Embryonic facial prominence (tissue), 1 donor: ENCODE measurements around the gene PRKCQ.

Source experiments
- DNase-seq: peaks from one replicate; pipeline ENCODE4 v3.0.0-alpha.2; 2016; ENCODE audit errors: extremely low spot score

PRKCQ gene

DNA sequence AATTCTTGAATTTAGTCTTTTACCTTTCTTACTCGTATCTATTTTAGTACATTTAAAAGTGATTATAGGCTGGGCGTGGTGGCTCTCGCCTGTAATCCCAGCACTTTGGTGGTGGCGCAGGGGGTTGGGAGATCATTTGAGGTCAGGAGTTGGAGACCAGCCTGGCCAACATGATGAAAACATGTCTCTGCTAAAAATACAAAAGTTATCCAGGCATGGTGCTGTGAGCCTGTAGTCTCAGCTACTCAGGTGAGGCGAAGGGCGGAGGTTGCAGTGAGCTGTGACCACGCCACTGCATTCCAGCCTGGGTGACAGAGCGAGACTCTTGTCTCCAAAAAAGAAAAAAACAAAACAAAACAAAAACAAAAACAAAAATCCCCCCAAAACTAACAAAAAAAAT, 12.2 kb downstream of the PRKCQ start:
- DNase-seq = no peak

DNA sequence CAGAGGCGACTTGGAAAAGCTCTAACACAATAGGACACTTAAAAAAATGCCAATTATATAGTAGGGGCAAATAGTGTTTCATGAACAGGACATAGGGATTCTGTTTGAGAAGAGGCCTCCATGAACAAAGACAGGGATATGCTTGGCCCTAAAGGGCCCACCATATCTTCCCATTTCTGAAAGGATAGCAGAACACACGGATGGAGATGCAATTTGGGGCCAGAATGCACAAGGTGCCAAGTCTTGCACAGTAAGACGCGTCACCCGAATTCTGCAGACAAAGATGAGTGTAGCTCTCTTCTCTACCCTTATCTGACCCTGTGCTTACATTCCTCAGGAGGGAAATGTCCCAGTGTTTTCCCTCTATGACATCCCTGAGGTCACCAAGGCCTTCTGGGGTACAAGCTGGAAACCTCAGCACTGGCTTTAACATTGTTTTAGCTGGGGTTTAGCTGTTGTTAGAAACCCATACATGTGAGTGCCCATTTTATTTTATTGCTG, 12.8 kb downstream of the PRKCQ start:
- no peak for DNase-seq

DNA sequence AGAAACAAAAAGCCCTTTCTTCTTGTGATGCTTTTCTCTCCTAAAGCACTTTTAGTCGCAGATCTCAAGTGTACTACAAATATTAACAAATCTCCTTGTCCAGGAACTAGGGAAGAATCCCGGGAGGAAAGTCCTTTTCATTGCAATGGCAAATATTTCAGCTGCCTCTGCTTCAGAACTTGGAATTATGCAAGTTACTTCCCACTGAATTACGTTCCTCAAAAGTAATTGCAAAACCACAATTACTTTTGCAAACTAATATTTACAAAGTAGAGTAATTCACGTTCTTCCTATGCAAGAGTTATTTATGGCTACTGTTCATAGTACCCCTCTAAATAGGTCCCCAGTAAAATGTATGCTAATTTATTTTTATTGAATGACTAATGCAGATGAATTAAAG, 14.5 kb downstream of the PRKCQ start:
- DNase-seq = no peak

DNA sequence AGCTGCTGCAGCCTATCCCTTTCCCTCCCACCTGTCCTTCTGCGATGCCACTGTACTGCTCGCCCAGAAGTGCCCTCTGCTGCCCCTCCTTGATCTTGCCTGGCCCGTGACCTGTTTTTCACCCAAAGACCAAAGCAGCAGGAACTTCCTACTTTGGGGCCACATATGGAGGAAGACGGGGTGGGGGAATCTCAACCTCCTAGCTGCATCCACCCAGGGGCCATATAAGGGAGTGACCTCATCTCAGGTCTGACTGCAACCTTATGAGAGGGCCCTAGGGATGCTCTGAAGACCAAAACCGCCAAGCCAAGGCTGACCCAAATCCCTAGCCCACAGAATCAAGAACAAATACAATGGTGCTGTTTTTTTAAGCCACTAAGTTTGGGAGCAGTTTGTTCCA, 15.7 kb downstream of the PRKCQ start:
- DNase-seq = no peak

DNA sequence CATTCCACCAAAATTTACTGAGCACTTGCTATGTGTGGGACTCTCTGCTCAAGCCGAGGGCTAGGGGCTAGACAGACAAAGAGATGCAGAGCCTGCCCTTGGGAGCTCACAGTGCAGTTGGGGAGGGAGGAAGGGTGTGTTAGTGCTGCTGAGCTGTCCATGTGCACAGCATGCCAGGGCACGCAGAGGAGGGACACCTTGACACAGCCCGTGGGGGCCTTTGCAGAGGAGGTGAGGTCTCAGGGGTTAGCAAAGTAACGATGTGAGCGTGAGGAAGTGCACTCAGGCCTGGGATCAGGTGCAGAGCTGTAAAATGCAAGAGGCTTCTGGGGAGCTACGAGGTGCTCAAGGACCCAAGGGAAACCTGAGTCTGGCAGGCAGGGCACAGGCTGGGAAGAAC, 16.3 kb downstream of the PRKCQ start:
- no peak for DNase-seq

DNA sequence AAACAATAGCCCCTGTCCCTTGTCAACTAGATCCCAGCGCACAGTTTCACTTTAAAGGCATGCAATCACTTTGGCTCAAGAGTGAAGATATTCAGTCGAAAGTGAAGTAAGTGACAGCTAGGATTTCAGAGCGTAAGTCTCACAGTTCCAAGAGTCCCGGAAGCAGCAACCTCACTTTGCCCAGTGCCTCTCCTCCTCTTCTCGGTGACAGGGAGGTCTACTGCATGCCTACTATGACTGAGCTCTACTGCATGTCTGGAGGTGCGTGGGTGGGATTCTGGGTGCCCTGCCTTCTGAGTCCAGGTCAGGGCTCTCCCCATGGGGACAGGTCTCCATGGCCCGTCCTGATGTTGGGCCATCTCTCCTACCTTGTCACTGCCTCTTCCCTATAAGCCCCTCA, 17.0 kb downstream of the PRKCQ start:
- DNase-seq = no peak

DNA sequence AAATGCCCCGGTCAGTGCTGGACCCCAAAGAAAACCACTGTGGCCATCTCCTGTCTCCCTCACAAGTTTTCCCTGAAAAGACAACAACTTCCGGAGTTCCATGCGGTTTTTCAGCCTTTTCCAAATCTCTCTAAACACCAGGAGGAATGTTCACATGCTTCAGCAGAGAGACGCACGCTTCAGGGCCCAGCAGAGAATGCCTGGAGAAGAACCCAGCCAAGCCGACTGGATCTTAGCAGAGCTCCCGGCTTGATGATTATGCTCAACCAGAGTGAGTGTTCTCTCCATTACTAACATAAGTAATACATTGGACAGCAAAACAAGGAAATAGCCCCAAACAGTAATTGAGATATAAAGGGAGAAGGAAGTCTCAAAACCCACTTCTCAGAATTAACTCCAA, 17.9 kb downstream of the PRKCQ start:
- no peak for DNase-seq

DNA sequence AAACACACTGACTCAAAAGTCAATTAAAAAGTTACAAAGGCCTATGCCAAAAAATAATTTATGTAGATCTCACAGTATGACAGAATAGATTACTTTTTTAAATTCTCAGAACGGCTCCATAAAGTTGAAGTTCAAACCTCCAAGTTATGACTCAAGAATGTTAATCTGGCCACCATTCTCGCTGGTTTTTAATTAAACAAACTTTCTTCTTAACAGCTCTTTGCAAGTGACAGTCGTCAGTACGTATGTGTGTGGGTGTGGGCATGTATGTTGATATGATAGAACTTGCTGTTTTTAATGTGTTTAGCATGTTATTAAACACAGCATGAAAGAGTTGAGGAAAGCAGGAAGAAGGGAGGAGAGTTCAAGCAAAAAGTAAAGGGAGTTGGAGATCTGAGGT, 18.5 kb downstream of the PRKCQ start:
- DNase-seq = no peak

DNA sequence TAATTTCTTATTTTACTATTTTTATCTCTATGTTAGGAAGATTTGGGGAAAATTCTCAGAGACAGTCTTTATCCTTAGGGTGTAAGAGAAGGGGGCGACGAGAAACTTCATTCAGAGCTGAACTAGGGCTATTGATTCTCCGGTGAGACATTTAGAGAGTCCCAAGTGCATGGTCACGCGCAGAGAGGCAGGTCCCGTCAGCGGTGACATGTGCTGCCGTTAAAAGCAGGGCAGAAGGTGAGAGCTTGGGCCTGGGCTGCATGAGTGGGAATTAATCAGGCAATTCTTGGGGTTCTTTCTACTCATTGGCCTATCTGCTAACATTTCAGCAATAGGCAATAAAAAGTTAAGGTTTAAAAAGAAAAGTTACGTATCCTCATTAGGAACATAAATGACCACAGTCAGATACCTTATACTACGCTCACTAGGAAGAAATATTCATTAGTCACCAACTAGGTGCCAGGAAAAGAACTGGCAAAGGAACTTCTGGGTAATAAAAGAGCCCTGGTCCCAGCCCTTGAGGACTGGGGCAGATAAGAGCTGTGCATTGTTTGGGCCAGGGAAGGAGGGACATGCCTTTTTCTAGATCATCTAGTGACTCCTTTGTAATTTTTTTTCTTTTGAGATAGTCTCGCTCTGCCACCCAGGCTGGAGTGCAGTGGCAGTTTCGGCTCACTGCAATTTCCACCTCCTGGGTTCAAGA, 21.2 kb downstream of the PRKCQ start:
- DNase-seq = no peak

DNA sequence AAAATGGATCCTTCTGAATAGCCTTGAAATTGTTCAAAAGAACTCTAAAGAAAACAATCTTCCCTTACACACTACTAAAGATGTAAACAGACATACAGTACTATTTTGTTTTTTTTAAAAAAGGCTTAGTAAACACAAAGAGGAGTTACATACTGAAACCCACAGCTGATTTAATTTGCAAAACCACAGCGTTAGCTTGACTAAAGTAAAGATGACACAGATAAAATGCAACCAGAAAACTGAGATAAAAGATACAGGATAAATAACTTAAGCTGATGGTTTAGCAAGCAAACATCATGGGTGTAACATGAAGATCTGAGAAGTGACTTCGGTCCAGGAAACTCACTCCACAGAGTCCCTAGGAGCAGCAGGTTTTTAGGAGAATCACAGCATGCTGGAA, 21.8 kb downstream of the PRKCQ start:
- no peak for DNase-seq

DNA sequence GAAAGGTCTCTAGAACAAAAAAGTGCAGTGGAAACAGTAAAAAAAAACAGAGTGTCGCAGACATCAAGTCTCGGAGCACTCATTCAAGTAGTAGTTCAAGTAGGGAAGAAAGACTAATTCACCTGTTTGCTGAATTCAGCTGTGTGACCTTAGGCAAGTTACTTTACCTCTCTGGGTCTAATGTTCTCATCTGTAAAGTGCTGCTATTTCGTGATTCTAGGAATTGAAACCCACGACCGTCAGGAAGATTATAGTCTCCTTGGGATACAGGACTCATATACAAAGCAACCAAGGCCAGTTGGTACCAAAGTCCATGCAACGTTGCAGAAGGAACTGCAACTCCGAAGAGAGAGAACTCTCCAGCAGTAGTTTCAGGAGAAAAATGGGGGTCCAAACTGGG, 26.1 kb downstream of the PRKCQ start:
- DNase-seq = no peak

DNA sequence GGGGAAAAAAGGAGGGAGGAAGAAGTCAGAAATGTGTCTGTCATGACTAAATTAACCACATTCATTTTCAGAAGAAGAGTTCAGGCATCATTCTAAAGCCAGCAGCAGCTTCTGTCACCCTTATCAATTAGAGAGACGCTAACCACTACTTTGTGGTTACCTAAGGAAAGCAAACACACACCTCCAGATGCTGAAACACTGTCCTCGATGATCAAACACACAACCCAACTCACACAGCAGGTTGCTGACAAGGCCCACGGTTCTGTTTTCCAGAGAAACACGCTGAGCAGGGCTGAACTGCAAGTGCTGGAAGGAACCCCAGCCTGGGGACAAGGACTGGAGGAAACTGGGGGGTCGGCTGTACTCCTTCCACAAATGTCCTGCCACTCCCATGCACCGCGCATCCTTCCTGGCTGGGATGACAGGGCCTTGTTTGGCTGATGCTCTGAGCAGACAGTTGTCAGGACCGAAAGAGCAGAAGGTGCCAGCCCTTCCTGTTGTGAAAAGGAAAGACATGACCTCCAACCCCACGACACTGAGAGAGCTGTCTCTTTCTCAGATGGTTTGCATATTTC, 36.6 kb downstream of the PRKCQ start:
- no peak for DNase-seq

DNA sequence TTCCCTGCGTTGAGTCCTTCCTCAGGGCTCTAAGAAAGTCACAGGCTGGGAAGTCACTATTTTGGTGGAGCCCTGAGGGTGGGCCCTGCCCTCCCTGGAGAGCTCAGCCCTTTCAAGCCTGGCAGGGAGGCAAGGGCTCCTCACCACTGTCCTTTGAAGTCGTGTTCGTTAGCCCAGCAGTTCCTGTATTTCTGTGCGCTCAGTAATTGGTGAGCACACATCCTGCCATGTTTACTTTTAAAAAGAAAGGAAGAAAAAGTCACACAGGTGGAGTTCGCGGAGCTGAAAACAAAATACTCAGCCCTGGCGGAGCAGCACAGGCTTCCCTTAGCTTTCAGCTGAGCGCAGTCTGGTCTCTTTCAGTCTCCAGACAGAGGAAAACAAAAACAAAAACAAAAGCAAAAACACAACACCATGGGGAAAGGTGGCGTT, 37.1 kb downstream of the PRKCQ start:
- DNase-seq = no peak

DNA sequence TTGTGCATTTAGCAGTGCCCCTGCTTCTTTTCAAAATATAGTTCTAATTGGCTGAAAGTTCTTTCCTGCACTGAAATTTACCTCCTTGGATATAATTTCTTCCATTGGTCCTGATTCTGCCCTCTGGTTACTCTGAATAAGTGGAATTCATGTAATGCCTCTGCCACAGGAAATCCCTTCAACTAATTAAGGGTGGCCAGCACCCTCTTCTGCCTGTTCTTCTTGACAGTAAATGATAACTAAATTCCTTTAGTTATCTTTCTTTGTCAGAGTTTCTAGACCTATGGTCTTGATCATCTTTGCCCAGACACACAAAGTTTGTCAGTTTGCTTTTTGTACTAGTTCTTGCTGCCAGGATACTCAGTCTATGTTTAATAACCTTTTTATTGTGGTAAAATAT, 40.2 kb downstream of the PRKCQ start:
- DNase-seq = no peak

DNA sequence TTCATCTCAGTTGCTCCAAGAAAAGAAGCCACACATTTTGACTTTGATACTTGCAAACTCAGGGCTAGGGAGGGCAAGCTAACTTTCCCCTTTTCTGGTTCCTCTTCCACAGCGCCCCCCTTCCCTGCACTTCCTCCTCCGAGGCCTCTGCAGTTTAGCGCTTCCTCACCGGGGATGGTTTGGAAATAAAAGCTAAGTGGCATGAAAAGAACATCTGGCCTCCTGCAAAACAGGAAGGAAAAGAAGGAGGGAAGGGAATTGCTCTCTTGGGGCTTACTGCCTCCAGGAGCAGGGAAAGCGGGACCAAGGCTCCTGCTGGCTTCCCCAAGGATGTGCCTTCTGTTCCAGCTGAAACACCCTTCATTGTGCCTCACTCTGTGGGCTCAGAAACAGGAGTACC, 42.3 kb downstream of the PRKCQ start:
- DNase-seq = no peak

DNA sequence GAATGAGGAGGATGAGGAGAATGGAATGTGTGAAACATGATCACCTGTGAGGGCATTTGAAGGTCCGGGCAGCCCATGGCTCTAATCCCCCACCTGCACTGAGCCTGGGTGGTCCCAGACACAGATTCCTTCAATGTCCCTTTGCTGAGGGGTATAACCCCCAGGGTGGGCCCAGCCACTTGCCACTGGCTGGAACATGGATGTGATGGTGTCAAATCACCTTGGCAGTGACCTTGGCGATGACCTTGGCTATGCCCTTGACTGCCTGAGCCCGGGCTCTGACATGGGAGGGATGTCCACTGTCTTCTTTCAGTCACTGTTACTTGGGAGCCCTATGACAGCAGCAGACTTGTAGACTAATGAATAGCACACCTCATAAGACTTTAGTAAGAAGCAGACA, 44.0 kb downstream of the PRKCQ start:
- DNase-seq = no peak

DNA sequence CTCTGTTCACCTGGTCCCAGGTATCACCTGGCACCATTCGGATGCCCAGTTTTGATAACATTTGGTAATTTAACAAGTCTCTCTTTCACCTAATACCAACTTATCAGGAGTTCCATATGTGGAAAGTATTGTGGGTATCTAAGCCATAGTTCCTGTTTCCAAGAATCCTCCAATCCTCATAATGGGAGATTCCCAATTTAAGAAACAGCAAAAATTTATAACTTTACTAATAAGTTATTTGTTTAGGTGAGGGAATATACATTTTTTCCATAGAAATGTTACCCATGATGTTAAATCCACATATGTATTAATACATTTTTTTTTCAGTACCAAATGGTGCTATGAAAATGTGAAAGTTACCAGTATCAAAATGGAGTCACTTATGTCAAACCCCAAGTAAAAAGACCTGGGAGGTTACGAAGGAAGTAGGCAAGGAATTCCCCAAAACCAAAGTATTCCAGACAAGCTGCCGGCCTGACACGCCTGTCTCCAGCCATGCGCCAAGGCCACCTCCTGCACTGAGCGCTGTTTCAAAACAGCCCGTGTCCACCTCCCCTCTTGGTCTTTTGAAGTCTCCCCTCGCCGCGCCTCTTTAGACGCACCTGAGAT, 44.8 kb downstream of the PRKCQ start:
- DNase-seq = no peak

DNA sequence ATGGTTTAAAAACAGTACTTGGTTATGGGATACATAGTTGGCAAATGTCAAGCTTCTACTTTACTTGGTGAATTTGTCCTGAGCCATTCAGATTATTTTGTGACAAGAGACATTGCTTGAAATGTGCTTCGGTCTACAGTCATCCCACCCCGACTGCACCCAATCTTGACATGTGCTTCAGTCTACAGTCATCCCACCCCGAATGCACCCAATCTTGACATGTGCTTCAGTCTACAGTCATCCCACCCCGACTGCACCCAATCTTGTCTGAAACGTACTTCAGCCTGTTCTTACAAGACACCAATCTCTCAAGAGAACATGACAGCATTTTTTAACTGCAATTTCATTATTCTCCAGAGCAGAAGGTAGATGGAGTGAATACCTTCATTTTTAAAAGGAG, 47.8 kb downstream of the PRKCQ start:
- no peak for DNase-seq

DNA sequence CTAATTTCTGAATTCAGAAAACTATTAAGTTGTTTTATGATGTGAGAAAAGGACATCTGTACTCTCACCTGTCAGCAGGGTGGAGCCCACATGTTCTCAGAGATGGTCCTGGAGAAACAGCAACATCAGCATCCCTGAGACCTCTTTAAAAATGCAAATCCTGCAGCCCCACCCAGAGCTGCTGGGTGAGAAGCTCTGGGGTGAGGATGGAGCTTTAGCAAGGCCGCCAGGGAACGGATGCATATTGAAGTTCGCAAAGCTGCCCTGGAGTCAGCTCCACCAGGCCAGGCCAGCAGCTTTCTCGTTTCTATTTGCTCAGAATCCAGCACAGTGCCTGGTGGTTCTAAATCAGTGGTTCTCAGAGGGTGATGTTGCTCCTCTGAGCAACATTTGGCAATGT, 49.1 kb downstream of the PRKCQ start:
- no peak for DNase-seq

DNA sequence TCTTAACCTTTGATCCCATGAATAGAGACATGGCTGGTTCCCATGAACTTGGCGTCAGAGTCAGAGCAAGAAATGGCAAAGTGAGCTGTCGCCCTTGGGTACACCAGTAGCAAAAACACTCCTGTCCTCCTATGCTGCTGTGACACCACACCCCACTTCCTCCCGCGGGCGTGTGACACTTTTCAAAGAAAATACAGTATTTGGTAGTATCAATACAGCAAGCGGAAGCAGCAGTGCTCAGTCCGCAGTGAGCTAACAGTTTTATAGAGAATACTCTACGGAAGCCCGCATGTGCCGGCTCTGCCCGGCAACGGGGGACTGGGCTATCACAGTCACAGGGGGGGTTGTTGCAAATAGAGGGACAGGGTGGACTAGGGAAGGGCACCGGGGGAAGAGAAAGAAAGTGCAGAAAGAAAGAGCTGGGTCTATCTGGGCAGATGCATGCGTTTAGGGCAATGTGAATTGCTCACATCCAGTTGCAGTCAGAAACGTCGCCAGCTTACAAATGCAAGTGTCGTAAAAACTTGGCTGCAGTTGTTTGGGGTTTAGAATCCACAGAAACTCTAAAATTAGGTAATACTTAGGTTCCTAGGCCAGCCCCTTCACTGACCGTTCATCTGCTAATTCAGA, 49.8 kb downstream of the PRKCQ start:
- DNase-seq = no peak

DNA sequence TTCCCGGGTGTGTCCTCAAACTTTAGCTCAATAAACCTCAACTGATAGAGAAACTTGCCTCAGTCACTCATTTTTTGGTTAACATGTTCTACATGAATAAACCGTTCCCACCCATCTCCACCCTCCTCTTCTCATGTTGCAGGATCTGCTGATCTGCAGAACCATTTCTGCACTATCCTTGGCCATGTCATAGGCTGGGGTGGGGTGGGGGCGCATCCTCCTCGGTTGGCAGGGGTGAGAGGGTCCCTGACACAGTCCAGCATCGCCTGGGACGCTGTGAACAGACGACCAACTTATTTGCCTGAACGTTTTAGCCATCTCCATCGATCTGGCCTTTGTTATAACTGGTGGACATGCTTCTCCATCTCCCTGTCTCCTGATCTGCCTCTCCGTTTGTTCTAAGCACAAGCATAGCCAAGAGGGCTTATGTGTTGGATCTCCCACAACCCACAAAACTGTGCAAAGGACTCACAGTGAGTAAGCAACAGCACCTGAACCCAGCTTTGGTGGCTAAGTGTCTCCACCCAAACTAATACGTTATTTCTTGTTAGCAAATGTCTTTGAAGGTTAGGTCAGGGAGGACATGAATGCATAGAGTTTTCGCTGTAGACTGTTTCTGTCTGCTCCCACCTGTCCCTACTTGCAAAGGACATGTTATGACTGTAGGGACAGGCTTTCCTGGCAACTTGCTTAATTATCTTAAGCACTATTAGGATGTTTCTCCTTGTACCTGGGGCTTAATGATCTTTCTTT, 51.7 kb downstream of the PRKCQ start:
- no peak for DNase-seq

DNA sequence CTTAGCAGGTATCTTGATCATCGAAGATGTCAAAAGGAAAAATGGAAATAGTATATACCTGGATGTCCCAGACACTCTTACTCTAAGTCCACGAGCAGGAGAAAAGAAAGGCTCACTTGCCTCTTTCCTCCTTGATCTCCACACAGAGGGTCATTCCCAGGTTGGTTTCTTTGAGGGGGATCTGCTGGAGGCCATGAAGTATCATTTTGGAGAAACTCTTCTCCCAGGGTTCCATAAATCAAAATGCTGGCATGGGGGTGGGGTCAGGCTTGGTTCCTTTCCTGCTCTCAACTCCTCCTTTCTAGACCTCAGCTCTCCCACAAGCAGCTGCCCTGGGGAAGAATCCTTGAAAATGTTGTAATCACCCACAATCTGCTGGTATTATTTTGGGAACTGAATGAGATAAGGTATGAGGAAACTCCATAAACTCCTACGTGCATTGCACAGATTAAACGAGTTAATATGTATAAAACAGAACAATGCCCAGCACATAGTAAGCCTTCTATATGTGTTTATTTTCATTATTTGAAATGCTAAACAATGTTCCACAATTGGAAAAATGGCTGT, 54.4 kb downstream of the PRKCQ start:
- DNase-seq = no peak
